Endothelial cell of umbilical vein (primary cell): ENCODE data around the gene COL13A1. TPM values are rescaled to one million over a fixed set of nuclear protein-coding genes. Genes with fewer than 3 reads are reported as not detected.

Source experiments
- BruUV-seq: library from RNA; stranded (reverse); fragments of 400-500 nt; replicated peaks from 2 replicates; lab custom pipeline; 2021; lab: Mats Ljungman, UMichigan
- CTCF ChIA-PET: fragments of 300-600, 350-600 bp; sonication (Branson Sonifier 250); formaldehyde crosslinking; loops from one replicate; lab custom pipeline; 2021; ENCODE audit warnings: antibody characterized with exemption, inconsistent platforms; lab: Charles Lee
- POLR2A ChIA-PET: fragments of 300-600, 350-600 bp; sonication (Branson Sonifier 250); formaldehyde crosslinking; loops from one replicate; lab custom pipeline; 2021; ENCODE audit warnings: antibody characterized with exemption, inconsistent platforms; lab: Charles Lee
- DNase-seq: peaks from one replicate; pipeline ENCODE4 v3.0.0-alpha.2; 2011; ENCODE audit warnings: low read depth, low spot score
- FAIRE-seq: peaks from 2 replicates; lab custom pipeline; 2011; peaks lifted over from hg19 to GRCh38; lab: Jason Lieb, UNC
- H2AFZ ChIP-seq: 2 replicates; pipeline ENCODE4 v1.6.0; 2012; ENCODE audit warnings: low read depth, low read length, control low read depth, inconsistent platforms
- H3K27ac ChIP-seq: 2 replicates; pipeline ENCODE4 v1.5.1; 2011; ENCODE audit warnings: low read depth, mild to moderate bottlenecking, control low read depth, low read length, moderate library complexity; ENCODE audit not compliant: insufficient read depth
- H3K27me3 ChIP-seq, 2 experiments: 2 replicates each; pipeline versions ENCODE4 v1.6.0 to v1.6.1; 2011; ENCODE audit warnings: low read length in 2 of 2, mixed read lengths in 1 of 2; ENCODE audit not compliant: control insufficient read depth in 2 of 2, insufficient read depth in 2 of 2
- H3K36me3 ChIP-seq, 2 experiments: 2 replicates in 1 of 2; 3 replicates in 1 of 2; pipeline ENCODE4 v1.5.1; 2011; ENCODE audit warnings: low read length in 2 of 2, mild to moderate bottlenecking in 1 of 2, moderate library complexity in 1 of 2; ENCODE audit not compliant: control insufficient read depth in 2 of 2, insufficient read depth in 2 of 2; ENCODE audit errors: extremely low read depth in 1 of 2
- H3K4me1 ChIP-seq: 3 replicates; pipeline ENCODE4 v1.5.1; 2011; ENCODE audit warnings: mild to moderate bottlenecking, low read length; ENCODE audit not compliant: control insufficient read depth, insufficient read depth; ENCODE audit errors: extremely low read depth
- H3K4me2 ChIP-seq: 2 replicates; pipeline ENCODE4 v1.6.1; 2011; ENCODE audit warnings: low read length, control low read depth, mixed read lengths; ENCODE audit not compliant: insufficient read depth
- H3K4me3 ChIP-seq, 3 experiments: fragments of 200-600 bp in 1 of 3; sonication (generic), shearing (Covaris generic) in 1 of 3; replicated peaks in 1 of 3; 2 replicates each; pipeline ENCODE4 v1.5.1; 2011 to 2016; ENCODE audit warnings: control low read depth in 3 of 3, low read length in 3 of 3, mild to moderate bottlenecking in 2 of 3, inconsistent platforms in 1 of 3, low read depth in 1 of 3, moderate library complexity in 1 of 3; ENCODE audit not compliant: insufficient read depth in 1 of 3
- H3K79me2 ChIP-seq: 2 replicates; pipeline ENCODE4 v1.6.0; 2012; ENCODE audit warnings: low read length, inconsistent platforms; ENCODE audit not compliant: control insufficient read depth, insufficient read depth
- H3K9ac ChIP-seq: replicated peaks from 2 replicates; pipeline ENCODE3; 2011; ENCODE audit warnings: low read length, control low read depth; ENCODE audit not compliant: insufficient read depth; ENCODE audit errors: extremely low read depth
- H3K9me1 ChIP-seq: replicated peaks from 3 replicates; pipeline ENCODE4 v1.6.0; 2011; ENCODE audit warnings: mild to moderate bottlenecking, low read length; ENCODE audit not compliant: control insufficient read depth, insufficient read depth; ENCODE audit errors: extremely low read depth
- H3K9me3 ChIP-seq: replicated peaks from 2 replicates; pipeline ENCODE4 v1.5.1; 2012; ENCODE audit warnings: low read length, inconsistent platforms; ENCODE audit not compliant: control insufficient read depth, insufficient read depth
- H4K20me1 ChIP-seq: replicated peaks from 2 replicates; pipeline ENCODE3; 2011; ENCODE audit warnings: mild to moderate bottlenecking, low read length; ENCODE audit not compliant: control insufficient read depth, insufficient read depth; ENCODE audit errors: extremely low read depth
- EZH2 ChIP-seq: IDR thresholded peaks from 2 replicates; pipeline ENCODE4 v1.6.1; 2012; ENCODE audit warnings: borderline replicate concordance, low read depth, mild to moderate bottlenecking, moderate library complexity, low read length, inconsistent platforms; ENCODE audit not compliant: severe bottlenecking
- FOS ChIP-seq: IDR thresholded peaks from 2 replicates; pipeline ENCODE4 v1.6.1; 2011; ENCODE audit warnings: mild to moderate bottlenecking, low read length, moderate library complexity, borderline replicate concordance; ENCODE audit not compliant: insufficient read depth
- GATA2 ChIP-seq: IDR thresholded peaks from 2 replicates; pipeline ENCODE4 v1.7.0; 2011; ENCODE audit warnings: low read depth, mild to moderate bottlenecking, moderate library complexity, mixed read lengths, low read length; ENCODE audit not compliant: insufficient read length, insufficient read depth
- JUN ChIP-seq: IDR thresholded peaks from 2 replicates; pipeline ENCODE4 v1.6.1; 2011; ENCODE audit warnings: borderline replicate concordance, low read depth; ENCODE audit not compliant: insufficient read length, insufficient read depth
- MYC ChIP-seq: IDR thresholded peaks from one replicate; pipeline ENCODE4 v1.6.1; 2011; ENCODE audit warnings: mild to moderate bottlenecking, low read depth, low read length
- POLR2A ChIP-seq: IDR thresholded peaks from 2 replicates; pipeline ENCODE4 v1.6.1; 2012; ENCODE audit warnings: low read depth, mild to moderate bottlenecking, control low read depth, low read length
- POLR2AphosphoS5 ChIP-seq: IDR thresholded peaks from 2 replicates; pipeline ENCODE4 v1.6.1; 2012; ENCODE audit warnings: low read depth, mild to moderate bottlenecking, control low read depth, low read length, moderate library complexity; ENCODE audit not compliant: insufficient read depth
- dilution Hi-C: fragments of 300-500 bp; cut with MboI; formaldehyde crosslinking; loops from one replicate; pipeline ENCODE4 v1.15.0; 2019; ENCODE audit warnings: low sequenced_read_pairs; ENCODE audit not compliant: extremely low pct_ligation_motif_present
- intact Hi-C: fragments of 100-400 bp; cut with micrococcal nuclease; formaldehyde crosslinking; loops from one replicate; pipeline ENCODE4 v1.10.0; 2022
- polyA plus RNA-seq, 4 experiments: library from polyadenylated mRNA; depleted of rRNA in 3 of 4; stranded (reverse) in 3 of 4; unstranded in 1 of 4; fragments of >200 nt; gene quantifications; 2 replicates each; pipeline versions ENCODE4 v1.2.1 to v1.2.3, GENCODE V29; 2011 to 2012; ENCODE audit warnings: missing spikeins in 1 of 4
- total RNA-seq: library from RNA; stranded (reverse); gene quantifications from 2 replicates; pipeline ENCODE4 v1.2.3, GENCODE V29; 2021
- TF ChIP-seq, protein P1 (sequence below): IDR thresholded peaks from 2 replicates; pipeline ENCODE4 v1.6.1; 2011; ENCODE audit not compliant: insufficient read depth, insufficient read length
- TF ChIP-seq, protein P2 (sequence below), 2 donors: IDR thresholded peaks; 1 replicate in 1 of 2; 2 replicates in 1 of 2; pipeline ENCODE4 v1.5.1; 2011; ENCODE audit warnings: low read length in 2 of 2, mild to moderate bottlenecking in 2 of 2, moderate library complexity in 2 of 2, control low read depth in 1 of 2, inconsistent platforms in 1 of 2, low read depth in 1 of 2; ENCODE audit not compliant: insufficient read depth in 1 of 2; ENCODE audit errors: extremely low read depth in 1 of 2

COL13A1 gene
- total and polyA plus RNA-seq, 2 donors (not counting 3 experiments of a cell fraction or from before 2014, with no cell fraction given): 21.4 to 47.5 TPM

DNA sequence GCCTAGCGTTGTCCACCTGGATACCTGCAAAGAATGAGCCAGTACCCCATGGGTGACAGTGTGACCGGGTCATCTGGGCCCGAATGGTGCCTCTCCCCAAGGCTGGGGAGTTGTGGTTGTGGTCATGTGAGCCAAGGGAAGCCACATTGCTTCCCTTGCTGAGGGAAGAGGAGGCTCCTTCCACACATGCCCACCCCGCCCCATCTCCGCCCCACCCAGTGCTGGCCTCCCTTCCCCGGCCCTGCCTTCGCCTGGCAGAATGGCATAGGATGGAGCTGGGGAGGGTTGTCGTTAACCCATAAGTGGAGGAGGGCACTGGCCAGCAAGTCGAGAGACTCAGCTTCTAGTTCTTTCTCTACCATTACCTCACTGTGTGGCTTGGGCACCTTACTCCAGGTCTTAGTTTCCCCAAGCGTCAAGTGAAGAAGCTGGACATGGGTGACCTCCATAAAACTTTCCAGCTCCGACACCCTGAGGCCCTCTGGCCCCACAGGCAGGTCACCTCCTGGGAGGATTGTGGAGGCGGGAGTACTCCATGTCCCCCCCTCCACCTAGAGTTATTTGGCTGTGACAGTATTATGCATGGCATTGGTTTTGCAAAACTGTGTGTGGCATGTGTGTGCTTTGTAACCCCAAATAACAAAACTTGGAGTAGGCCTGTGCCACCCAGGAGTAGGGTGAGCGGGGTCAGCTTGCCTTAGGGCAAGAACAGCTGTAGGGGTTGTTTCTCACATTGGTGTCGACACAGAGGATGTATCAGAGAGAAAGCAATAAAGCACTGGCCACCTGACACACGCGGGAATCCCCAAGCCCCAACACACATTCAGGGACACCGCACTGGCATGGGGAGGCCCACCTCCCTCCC, 160.4 kb downstream of the COL13A1 start:
- CTCF ChIA-PET: interaction anchor here (0.8 to 6.6 kb wide), 2 partner anchors 174 to 176 kb away, joined by 5 to 172 read pairs; no protein-coding TSS in a partner anchor
- dilution Hi-C loops (no loop called here), intact Hi-C loops (no loop called here)
- Histone ChIP-seq H3K27me3 (peaks cover 0 to 5% of the 10 kb centered on the region in 2 experiments), H4K20me1 (no peaks in the 10 kb centered on the region), H3K9me1 (no peaks in the 10 kb centered on the region), H3K27ac (no peak overlapping the region), H3K4me3 (no peak overlapping the region), H3K9ac (no peak overlapping the region), H2AFZ (no peak overlapping the region), H3K4me2 (no peak overlapping the region), H3K36me3 (no peaks in the 10 kb centered on the region), H3K79me2 (no peaks in the 10 kb centered on the region), H3K4me1 (no peaks in the 10 kb centered on the region), H3K9me3 (no peaks in the 10 kb centered on the region)
- TF ChIP-seq FOS: no peak
- no peak for TF ChIP-seq POLR2AphosphoS5
- no peak for TF ChIP-seq EZH2
- no peak for TF ChIP-seq GATA2
- TF ChIP-seq MYC: no peak
- TF ChIP-seq, protein P1, sequence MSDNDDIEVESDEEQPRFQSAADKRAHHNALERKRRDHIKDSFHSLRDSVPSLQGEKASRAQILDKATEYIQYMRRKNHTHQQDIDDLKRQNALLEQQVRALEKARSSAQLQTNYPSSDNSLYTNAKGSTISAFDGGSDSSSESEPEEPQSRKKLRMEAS: no peak
- TF ChIP-seq JUN: no peak
- TF ChIP-seq POLR2A: no peak
- TF ChIP-seq, protein P2, sequence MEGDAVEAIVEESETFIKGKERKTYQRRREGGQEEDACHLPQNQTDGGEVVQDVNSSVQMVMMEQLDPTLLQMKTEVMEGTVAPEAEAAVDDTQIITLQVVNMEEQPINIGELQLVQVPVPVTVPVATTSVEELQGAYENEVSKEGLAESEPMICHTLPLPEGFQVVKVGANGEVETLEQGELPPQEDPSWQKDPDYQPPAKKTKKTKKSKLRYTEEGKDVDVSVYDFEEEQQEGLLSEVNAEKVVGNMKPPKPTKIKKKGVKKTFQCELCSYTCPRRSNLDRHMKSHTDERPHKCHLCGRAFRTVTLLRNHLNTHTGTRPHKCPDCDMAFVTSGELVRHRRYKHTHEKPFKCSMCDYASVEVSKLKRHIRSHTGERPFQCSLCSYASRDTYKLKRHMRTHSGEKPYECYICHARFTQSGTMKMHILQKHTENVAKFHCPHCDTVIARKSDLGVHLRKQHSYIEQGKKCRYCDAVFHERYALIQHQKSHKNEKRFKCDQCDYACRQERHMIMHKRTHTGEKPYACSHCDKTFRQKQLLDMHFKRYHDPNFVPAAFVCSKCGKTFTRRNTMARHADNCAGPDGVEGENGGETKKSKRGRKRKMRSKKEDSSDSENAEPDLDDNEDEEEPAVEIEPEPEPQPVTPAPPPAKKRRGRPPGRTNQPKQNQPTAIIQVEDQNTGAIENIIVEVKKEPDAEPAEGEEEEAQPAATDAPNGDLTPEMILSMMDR (IDR thresholded peaks at IDR 0.05; ENCODE audit: extremely low read depth in 1 of 2, insufficient read depth in 1 of 2, low read depth in 1 of 2, low read length in 2 of 2): no peak
- BruUV-seq: no TSS peak
- POLR2A ChIA-PET: interaction anchor here (0.6 kb wide), 1 partner anchor 99 kb away, joined by 4 read pairs; no protein-coding TSS in a partner anchor
- DNase-seq: no peak
- FAIRE-seq: no peak
